GM21360 (cell line): ENCODE results near the gene MFAP5.

ENCODE experiments used
- ATAC-seq: cut with Tn5 transposase; IDR thresholded peaks from one replicate; pipeline ENCODE4 v1.9.1; 2021; ENCODE audit warnings: mild to moderate bottlenecking, moderate library complexity; ENCODE audit not compliant: unreplicated experiment

The MFAP5 gene

GRCh38 chr12:8662593-8662992 is at the start of gene MFAP5:
Gene MFAP5, minus strand, starts transcription at chr12:8662826. Its CDS starts 722 bp downstream, at chr12:8662104.
- ATAC-seq = no peak

GRCh38 chr12:8709124-8709830 is 46.7 kb upstream of the MFAP5 start:
- no peak for ATAC-seq

GRCh38 chr12:8702159-8702558 is 39.5 kb upstream of the MFAP5 start:
- no peak for ATAC-seq

- no peak for ATAC-seq
These were observed 38.5 kb upstream of the MFAP5 start for GRCh38 chr12:8701046-8701660.

GRCh38 chr12:8699714-8700113 is 37.1 kb upstream of the MFAP5 start:
- no peak for ATAC-seq

GRCh38 chr12:8698879-8699278 is 36.3 kb upstream of the MFAP5 start:
- ATAC-seq = no peak

- ATAC-seq = peak; percentile 23
These were observed 35.7 kb upstream of the MFAP5 start for GRCh38 chr12:8698132-8698851.

GRCh38 chr12:8697476-8698131 is 35.0 kb upstream of the MFAP5 start, which contains the start of gene RIMKLB:
Gene RIMKLB, plus strand, starts transcription at chr12:8697991. Its CDS starts 15,876 bp downstream, at chr12:8713867.
- peak; percentile 75 for ATAC-seq

GRCh38 chr12:8697120-8697475 is 34.5 kb upstream of the MFAP5 start:
- peak; percentile 5 for ATAC-seq

GRCh38 chr12:8696442-8697090 is 33.9 kb upstream of the MFAP5 start:
- ATAC-seq = no peak

GRCh38 chr12:8695116-8695515 is 32.5 kb upstream of the MFAP5 start:
- no peak for ATAC-seq

GRCh38 chr12:8692573-8692972 is 29.9 kb upstream of the MFAP5 start:
- no peak for ATAC-seq

- ATAC-seq = no peak
These were observed 27.1 kb upstream of the MFAP5 start for GRCh38 chr12:8689681-8690080.

- ATAC-seq = no peak
These were observed 25.4 kb upstream of the MFAP5 start for GRCh38 chr12:8687846-8688601.

GRCh38 chr12:8685051-8685450 is 22.4 kb upstream of the MFAP5 start:
- no peak for ATAC-seq

- no peak for ATAC-seq
These were observed 18.7 kb upstream of the MFAP5 start for GRCh38 chr12:8681129-8681884.

GRCh38 chr12:8680533-8680932 is 17.9 kb upstream of the MFAP5 start:
- ATAC-seq = no peak

- no peak for ATAC-seq
These were observed 16.1 kb upstream of the MFAP5 start for GRCh38 chr12:8678661-8679111.

- ATAC-seq = no peak
These were observed 14.7 kb upstream of the MFAP5 start for GRCh38 chr12:8677362-8677761.
